B cell (primary cell): ENCODE data around the gene ADAM12.

ENCODE experiments used
- CTCF ChIP-seq: fragments of 200-600 bp; IDR thresholded peaks from one replicate; pipeline ENCODE4 v1.8.0; 2022; ENCODE audit warnings: antibody characterized with exemption, mild to moderate bottlenecking
- EZH2 ChIP-seq: IDR thresholded peaks from 2 replicates; pipeline ENCODE4 v1.6.1; 2012; ENCODE audit warnings: borderline replicate concordance, low read depth, mild to moderate bottlenecking, moderate library complexity, low read length; ENCODE audit not compliant: insufficient read depth, poor library complexity, severe bottlenecking

- TF ChIP-seq CTCF (no peak), EZH2 (no peak)
Measured at GRCh38 chr10:126375926-126376554, 12.2 kb downstream of the ADAM12 start.
